Memory B cell (primary cell): ENCODE data around the gene DDIAS.
A peak's percentile ranks its signal among the peaks of the same experiment; 100 is the strongest.

Experiments used
- ATAC-seq: fragments of 150-1000 bp; cut with Tn5 transposase; 2 replicates; pipeline ENCODE4 v1.10.0; 2021; ENCODE audit warnings: low read depth, mild to moderate bottlenecking, moderate library complexity
- DNase-seq, 2 donors: peaks; one replicate each; pipeline ENCODE4 v3.0.0; 2022; ENCODE audit warnings: low spot score in 2 of 2
- H3K27ac Mint-ChIP-seq: one replicate; pipeline ENCODE4 v1.8.0; 2022; ENCODE audit warnings: mild to moderate bottlenecking, moderate library complexity, mixed read lengths
- H3K27me3 Mint-ChIP-seq: one replicate; pipeline ENCODE4 v1.8.0; 2022; ENCODE audit warnings: mixed read lengths
- H3K36me3 Mint-ChIP-seq: one replicate; pipeline ENCODE4 v1.8.0; 2022; ENCODE audit warnings: mild to moderate bottlenecking, mixed read lengths
- H3K4me1 Mint-ChIP-seq: one replicate; pipeline ENCODE4 v1.8.0; 2022; ENCODE audit warnings: mixed read lengths
- H3K4me3 Mint-ChIP-seq: one replicate; pipeline ENCODE4 v1.8.0; 2022; ENCODE audit warnings: mild to moderate bottlenecking, moderate library complexity, mixed read lengths
- H3K9me3 Mint-ChIP-seq: one replicate; pipeline ENCODE4 v1.8.0; 2022; ENCODE audit warnings: mixed read lengths

Gene DDIAS

DNA sequence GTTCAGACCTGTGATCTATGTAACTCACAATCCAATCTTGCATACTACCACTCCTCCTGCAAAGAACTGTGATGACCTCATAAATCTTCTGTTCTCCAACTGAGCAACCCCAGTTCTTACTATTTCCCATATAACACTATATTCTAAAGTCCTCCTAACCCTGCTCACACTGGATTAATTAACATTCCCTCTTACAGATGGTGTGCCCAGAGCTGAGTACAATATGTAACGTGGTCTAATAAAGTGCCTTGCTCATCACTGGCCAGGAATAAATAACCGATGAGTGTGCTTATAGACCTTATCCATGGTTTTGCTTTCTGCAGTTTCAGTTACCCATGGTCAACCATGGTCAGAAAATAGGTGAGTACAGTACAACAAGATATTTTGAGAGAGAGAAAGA lies 29.9 kb upstream of the DDIAS start:
- no peak overlapping the region for H3K27ac Mint-ChIP-seq
- peaks cover under 1% of the 10 kb centered on the region for H3K9me3 Mint-ChIP-seq
- H3K36me3 Mint-ChIP-seq: peaks cover 4% of the 10 kb centered on the region
- no peak for ATAC-seq
- H3K4me3 Mint-ChIP-seq: no peak overlapping the region
- no peaks in the 10 kb centered on the region for H3K27me3 Mint-ChIP-seq
- DNase-seq: no peak
- peaks cover 15% of the 10 kb centered on the region for H3K4me1 Mint-ChIP-seq

DNA sequence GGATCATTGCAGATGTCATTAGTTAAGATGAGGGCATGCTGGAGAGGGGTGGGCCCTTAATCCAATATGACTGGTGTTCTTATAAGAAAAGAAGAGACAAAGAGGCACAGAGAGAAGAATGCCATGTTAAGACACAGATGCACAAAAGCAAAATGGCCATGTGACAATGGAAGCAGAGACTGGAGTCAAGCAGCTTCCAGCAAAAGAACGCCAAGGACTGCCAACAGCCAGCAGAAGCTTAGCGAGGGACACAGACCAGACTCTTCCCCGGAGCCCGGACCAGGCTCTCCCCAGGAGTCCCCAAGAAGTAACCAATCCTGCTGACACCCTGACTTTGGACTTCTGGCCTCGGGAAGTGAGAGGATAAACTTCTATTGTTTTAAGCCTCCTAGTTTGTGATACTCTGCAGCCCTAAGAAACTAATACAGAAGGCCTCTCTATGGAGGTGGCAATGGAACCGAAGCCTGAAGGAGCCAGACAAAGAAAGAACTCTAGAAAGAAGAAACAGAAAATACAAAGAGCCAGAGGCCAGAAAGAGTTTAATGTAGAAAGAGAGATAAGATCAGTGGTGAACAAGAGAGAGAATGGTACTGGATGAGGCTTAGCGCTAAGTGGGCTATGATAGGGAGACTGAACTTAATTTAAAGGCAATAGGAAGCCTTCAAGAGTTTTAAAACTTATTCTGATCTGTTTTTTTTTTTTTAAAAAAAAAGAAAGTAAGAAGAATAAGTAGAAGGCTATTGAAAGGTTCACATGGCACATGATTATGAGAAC lies 29.0 kb upstream of the DDIAS start:
- ATAC-seq (no peak), DNase-seq (no peak)
- Mint-ChIP-seq H3K27ac (no peak overlapping the region), H3K36me3 (peaks cover 8% of the 10 kb centered on the region), H3K27me3 (no peaks in the 10 kb centered on the region), H3K4me1 (peaks cover 16% of the 10 kb centered on the region), H3K9me3 (peaks cover 1% of the 10 kb centered on the region), H3K4me3 (no peak overlapping the region)

DNA sequence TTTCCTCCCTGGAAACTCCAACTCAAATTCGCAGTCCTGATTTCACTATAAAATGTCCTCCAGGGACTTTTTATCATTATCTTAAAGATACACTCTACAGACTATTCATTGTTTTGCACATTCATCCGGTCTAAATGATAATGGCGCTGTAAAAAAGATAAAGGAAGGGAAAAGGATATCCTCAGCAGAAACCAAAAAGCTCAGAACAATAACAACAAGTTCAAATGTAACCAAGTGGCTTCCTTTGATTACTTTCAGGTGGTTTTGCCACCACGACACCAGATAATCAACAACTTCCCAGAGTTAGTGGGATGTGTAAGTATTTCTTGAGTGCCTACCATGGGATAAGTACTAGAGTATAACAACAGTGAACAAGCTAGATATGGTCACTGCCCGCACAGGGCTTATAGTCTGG lies 27.6 kb upstream of the DDIAS start:
- ATAC-seq (no peak), DNase-seq (no peak)
- no peaks in the 10 kb centered on the region for H3K27me3 Mint-ChIP-seq
- peaks cover 12% of the 10 kb centered on the region for H3K4me1 Mint-ChIP-seq
- H3K9me3 Mint-ChIP-seq: peaks cover 4% of the 10 kb centered on the region
- no peak overlapping the region for H3K27ac Mint-ChIP-seq
- no peak overlapping the region for H3K4me3 Mint-ChIP-seq
- H3K36me3 Mint-ChIP-seq: peaks cover 10% of the 10 kb centered on the region

DNA sequence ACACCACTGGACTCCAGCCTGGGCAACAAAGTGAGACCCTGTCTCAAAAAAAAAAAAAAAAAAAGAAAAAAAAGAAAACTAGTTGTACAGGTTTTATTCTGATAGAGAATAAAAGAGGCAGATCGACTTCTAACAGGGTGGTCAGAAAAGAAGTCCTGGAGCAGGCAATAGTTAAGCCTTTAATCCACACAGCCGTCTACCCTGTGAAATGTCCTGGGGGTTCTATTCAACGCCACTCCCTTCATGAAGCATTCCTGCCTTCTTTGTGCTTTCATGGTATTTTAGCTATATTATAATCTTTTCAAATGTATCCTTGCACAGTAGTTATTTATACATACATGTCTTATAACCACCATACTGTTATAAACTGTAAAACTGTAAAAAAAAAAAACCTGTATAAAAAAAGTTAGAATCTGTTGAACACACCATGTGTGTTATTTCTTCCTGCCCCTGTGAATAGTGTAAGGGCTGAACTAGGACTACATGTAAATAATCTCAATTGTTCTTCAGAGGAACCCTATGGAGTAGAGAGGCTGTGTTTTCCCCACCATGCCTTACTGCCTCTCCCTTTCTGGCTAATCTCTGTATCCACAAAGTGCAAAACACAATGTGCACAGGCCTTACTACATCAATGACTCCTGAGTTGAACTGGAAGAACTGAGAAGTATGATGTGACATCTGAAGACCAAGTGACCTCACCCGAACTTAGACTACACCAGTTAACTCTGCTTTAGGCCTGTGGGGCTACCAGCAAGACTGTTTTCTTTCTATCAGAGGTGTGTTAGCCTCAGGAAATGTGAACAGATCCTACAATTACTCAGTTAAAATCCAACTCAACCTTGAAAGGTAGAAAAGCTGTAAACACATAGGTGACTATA lies 26.7 kb upstream of the DDIAS start:
- H3K4me3 Mint-ChIP-seq: no peak overlapping the region
- DNase-seq (no peak), ATAC-seq (no peak)
- H3K27me3 Mint-ChIP-seq: no peaks in the 10 kb centered on the region
- H3K9me3 Mint-ChIP-seq: peaks cover 4% of the 10 kb centered on the region
- peaks cover 15% of the 10 kb centered on the region for H3K36me3 Mint-ChIP-seq
- H3K27ac Mint-ChIP-seq: peak overlapping the region; percentile 39
- peaks cover 7% of the 10 kb centered on the region for H3K4me1 Mint-ChIP-seq

DNA sequence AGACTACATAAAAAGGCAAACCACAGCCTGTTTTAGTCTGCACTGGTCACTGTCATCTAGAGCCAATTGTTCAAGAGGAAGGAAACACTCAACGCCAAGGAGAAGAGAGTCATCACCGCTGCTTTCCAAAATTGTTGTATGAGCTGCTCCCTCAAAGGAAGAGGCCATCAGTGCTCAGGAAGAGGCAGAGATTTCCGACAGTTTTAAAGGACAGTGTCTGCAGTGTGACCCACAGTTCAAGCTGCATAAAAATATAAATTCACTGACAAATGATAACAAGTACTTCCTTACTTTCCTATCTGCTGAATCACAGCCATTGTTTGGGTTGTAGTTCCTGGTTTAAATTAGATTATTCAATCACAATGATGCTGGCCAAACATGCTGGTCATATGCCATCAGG lies 17.7 kb upstream of the DDIAS start:
- no peaks in the 10 kb centered on the region for H3K27me3 Mint-ChIP-seq
- no peak overlapping the region for H3K27ac Mint-ChIP-seq
- ATAC-seq (no peak), DNase-seq (no peak)
- peaks cover 14% of the 10 kb centered on the region for H3K4me1 Mint-ChIP-seq
- H3K4me3 Mint-ChIP-seq: no peak overlapping the region
- peaks cover 19% of the 10 kb centered on the region for H3K36me3 Mint-ChIP-seq
- H3K9me3 Mint-ChIP-seq: no peaks in the 10 kb centered on the region

DNA sequence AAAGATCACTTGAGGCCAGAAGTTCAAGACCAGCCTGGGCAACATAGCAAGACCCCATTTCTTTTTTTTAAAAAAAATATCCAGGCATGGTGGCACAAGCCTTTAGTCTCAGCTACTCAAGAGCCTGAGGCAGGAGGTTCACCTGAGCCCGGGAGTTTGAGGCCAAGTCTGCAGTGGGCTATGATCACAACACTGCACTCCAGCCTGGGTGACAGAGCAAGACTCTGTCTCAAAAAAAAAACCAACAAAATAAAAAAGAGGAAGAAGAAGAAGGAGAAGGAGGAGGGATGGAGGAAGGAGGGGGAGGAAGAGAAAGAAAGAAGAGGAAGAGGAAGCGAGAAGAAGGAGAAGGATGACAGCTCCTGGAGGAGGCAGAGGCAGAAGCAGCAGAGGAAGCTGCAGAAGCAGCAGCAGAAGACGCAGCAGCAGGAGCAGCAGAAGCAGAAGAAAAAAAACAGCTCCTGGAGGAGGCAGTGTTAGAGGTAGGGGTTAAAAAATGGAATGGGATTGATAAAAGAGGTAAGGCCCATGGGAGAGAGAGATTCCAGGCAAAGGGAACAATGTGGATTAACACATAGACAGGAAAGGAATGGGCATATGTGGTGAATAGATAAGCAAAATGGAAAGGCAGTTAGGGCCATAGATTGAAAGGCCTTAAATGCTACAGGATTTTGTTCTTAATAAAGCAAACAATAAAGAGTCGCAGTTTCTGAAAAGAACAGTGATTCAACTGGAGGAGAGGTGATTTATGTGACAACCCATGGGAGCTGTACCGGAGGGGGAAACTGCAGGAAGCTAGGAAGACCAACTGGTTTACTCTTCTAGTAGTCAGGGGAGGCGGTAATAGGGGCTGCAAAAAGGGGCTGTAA lies 12.2 kb upstream of the DDIAS start:
- DNase-seq (no peak), ATAC-seq (peak; percentile 63)
- Mint-ChIP-seq H3K27me3 (no peaks in the 10 kb centered on the region), H3K4me3 (no peak overlapping the region), H3K9me3 (no peaks in the 10 kb centered on the region), H3K27ac (no peak overlapping the region), H3K4me1 (peaks cover 14% of the 10 kb centered on the region), H3K36me3 (peaks cover 4% of the 10 kb centered on the region)

DNA sequence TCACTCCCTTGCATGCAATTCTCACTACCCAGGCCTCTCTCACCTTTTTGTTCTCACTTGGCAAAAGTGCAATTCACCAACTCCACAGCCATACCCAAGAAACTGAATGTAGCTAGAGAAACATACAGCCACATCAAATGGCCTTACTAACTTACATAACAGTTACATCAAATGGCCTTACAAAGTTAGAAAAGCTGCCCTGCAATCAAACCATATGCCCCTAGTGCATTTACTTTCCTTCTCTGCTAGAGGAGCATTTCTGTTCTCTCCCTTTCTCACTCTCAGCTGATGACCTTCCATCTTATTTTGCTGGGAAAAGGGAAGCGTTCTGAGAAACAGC lies 11.6 kb upstream of the DDIAS start:
- no peaks in the 10 kb centered on the region for H3K27me3 Mint-ChIP-seq
- no peak overlapping the region for H3K27ac Mint-ChIP-seq
- peaks cover 4% of the 10 kb centered on the region for H3K36me3 Mint-ChIP-seq
- H3K9me3 Mint-ChIP-seq: no peaks in the 10 kb centered on the region
- no peak overlapping the region for H3K4me3 Mint-ChIP-seq
- no peak for ATAC-seq
- DNase-seq: no peak
- peaks cover 14% of the 10 kb centered on the region for H3K4me1 Mint-ChIP-seq

DNA sequence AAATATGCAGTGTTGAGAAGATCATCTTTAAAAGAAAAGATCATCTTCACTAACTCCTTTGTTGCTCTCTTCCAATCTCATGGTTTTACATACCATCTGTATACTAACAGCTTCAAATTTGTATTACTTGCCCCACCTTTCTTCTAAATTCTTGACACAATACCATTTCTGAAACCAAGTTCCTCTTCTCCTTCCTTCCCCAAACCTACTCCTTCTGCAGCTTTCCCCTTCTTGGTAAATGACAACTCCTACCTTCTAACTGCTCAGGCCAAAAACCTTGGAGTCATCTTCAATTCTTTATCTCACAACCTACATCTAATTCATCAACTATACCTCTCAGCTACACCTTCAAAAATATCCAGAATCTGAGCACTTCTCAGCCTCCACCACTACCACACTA lies 10.6 kb upstream of the DDIAS start:
- H3K36me3 Mint-ChIP-seq: peaks cover 7% of the 10 kb centered on the region
- no peaks in the 10 kb centered on the region for H3K9me3 Mint-ChIP-seq
- ATAC-seq (no peak), DNase-seq (no peak)
- H3K4me3 Mint-ChIP-seq: no peak overlapping the region
- H3K4me1 Mint-ChIP-seq: peaks cover 23% of the 10 kb centered on the region
- H3K27me3 Mint-ChIP-seq: no peaks in the 10 kb centered on the region
- H3K27ac Mint-ChIP-seq: no peak overlapping the region

DNA sequence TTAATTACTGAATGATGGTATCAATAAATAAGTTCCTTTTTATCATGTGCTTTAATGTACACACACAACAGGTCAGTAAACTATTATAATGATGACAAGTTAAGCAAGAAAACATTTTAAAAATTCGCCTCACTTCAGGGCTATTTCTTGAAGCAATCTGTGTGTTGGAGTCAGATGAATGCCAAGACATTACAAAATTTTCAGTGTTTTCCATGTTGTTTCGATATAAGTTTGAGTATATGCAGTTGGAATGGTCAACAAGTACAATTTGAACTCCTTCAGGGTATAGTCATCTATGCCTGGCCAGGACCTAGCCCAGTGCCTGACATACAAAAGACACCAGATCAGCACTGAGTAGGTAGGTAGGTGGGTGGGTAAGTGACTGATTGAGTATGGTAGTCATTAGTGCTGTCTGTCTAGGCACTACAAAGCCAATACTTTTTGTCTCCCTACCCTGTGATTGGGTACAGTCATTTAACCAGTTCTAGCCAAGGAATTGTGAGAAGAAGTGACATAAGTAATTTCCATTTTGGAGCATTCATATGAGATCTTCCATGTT lies 8.8 kb upstream of the DDIAS start:
- Mint-ChIP-seq H3K27ac (no peak overlapping the region), H3K27me3 (no peaks in the 10 kb centered on the region), H3K36me3 (peaks cover 9% of the 10 kb centered on the region), H3K9me3 (no peaks in the 10 kb centered on the region), H3K4me3 (no peak overlapping the region), H3K4me1 (peaks cover 20% of the 10 kb centered on the region)
- ATAC-seq (no peak), DNase-seq (no peak)

DNA sequence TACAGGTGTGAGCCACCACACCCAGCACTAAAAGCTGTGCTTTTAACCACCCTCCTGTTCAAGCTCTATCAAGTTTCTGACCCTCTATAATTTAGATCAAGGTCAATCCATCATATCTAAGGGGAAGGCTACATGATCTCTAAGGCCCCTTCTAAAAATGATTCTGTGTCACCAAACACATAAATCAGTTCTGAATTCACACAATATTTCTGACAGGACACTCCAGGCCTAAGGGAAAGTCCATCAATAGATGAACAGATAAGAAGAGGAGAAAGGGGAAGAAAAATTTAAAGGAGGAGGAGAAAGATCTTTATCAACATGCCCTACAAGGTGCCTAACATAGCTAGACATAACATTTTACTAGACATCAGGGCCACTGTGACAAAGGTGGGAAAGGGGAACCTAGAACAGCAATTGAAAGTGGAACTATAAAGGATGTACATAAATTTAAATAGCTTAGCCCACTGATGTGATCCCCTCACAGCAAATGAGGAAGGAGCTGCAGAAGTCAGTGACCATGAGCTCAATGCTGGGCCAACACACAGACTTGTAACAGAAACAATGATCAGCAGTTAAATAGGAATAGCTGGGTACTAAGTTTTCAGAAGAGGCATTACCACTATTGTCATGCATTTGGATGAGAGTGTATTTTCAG lies 6.0 kb upstream of the DDIAS start:
- peak; percentile 25 to 56 for DNase-seq
- Mint-ChIP-seq H3K27me3 (no peaks in the 10 kb centered on the region), H3K9me3 (no peaks in the 10 kb centered on the region), H3K27ac (peak overlapping the region; percentile 94), H3K4me1 (peaks cover 29% of the 10 kb centered on the region), H3K36me3 (peaks cover 9% of the 10 kb centered on the region), H3K4me3 (peak overlapping the region; percentile 17)
- peak; percentile 67 for ATAC-seq

DNA sequence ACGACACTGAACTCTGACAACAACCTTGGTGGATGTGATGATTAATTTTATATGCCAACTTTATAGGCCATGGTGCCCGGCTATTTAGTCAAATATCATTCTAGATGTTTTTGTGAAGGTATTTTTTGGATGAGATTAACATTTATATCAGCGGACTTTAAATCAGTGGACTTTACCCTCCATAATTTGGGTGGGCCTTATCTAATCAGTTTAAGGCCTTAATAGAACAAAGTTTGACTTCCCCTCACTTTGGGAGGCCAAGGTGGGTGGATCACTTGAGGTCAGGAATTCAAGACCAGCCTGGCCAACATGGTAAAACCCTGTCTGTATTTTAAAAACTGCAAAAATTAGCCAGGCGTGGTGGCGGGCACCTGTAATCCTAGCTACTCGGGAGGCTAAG lies 5.4 kb upstream of the DDIAS start:
- Mint-ChIP-seq H3K36me3 (peaks cover 9% of the 10 kb centered on the region), H3K9me3 (no peaks in the 10 kb centered on the region), H3K4me3 (no peak overlapping the region), H3K27me3 (no peaks in the 10 kb centered on the region), H3K4me1 (peaks cover 31% of the 10 kb centered on the region), H3K27ac (peak overlapping the region; percentile 94)
- DNase-seq (no peak), ATAC-seq (no peak)

DNA sequence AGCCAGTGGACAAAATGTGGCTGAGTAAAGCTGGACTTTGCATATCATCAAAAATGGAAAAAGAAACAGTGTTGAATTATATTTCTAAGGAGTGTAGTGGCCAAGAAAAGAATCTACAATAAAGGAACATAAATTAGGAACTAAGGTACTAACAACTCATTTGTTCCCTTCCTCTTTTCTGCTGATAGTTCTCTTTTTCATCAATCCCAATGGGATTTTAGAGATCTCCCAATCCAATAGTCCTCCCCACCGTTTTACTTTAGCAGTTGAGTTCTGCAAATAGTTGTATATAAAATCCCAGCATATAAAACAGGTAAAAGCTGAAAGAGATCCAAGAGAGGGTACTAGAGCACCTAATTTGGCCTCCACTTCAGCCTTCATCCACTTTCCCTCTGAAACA lies 3.3 kb upstream of the DDIAS start:
- Mint-ChIP-seq H3K36me3 (peaks cover 9% of the 10 kb centered on the region), H3K4me1 (peaks cover 37% of the 10 kb centered on the region), H3K4me3 (no peak overlapping the region), H3K27me3 (no peaks in the 10 kb centered on the region), H3K27ac (no peak overlapping the region), H3K9me3 (no peaks in the 10 kb centered on the region)
- ATAC-seq (no peak), DNase-seq (no peak)

DNA sequence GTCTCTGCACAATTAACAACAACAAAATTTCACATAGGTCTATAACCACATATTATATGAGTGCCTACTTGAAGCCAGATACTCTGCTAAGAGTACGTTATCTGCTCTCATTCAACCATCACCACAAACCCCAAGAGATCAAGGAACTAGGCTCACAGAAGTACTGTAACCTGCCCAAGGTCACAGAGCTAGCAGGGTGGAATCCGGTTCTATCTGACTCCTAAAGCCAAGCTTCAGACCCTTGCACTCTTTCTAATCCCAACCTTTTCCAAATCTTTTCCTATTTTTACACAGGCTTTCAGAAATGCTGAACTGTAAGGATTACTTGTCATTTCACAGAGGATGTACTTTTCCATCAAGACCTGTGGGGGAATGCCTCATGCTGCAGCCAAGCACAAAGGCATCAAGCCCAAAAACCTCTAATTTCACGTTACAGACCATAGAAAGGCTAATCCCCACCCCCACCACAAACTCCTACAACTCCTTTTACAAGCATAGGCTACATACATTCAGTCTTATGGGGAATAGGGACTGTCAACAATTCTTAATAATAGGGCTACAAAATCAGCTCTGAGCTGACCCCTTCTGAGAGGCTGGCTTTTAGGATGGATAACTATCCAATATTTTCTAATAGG lies 2.2 kb upstream of the DDIAS start:
- H3K4me1 Mint-ChIP-seq: peaks cover 37% of the 10 kb centered on the region
- H3K36me3 Mint-ChIP-seq: peaks cover 9% of the 10 kb centered on the region
- no peaks in the 10 kb centered on the region for H3K27me3 Mint-ChIP-seq
- H3K4me3 Mint-ChIP-seq: peak overlapping the region; percentile 100
- peak; percentile 5 for ATAC-seq
- peak overlapping the region; percentile 100 for H3K27ac Mint-ChIP-seq
- no peaks in the 10 kb centered on the region for H3K9me3 Mint-ChIP-seq
- peak; percentile 15 to 21 for DNase-seq
